Lower lobe of right lung (tissue), 2 donors: ENCODE results near the gene DEDD. TPM values are rescaled to one million over a fixed set of nuclear protein-coding genes. Genes with fewer than 3 reads are reported as not detected.

Experiments used
- ATAC-seq, 2 donors: fragments of 200-7000 bp; cut with Tn5 transposase; one replicate each; pipeline ENCODE4 v1.9.1; 2020 to 2022; ENCODE audit warnings: mild to moderate bottlenecking in 2 of 2, moderate library complexity in 2 of 2
- DNase-seq: peaks from one replicate; pipeline ENCODE4 v3.0.0-alpha.2; 2020
- H3K27ac ChIP-seq: fragments of 200-600 bp; one replicate; pipeline ENCODE4 v1.8.0; 2022
- H3K27me3 ChIP-seq: fragments of 200-600 bp; one replicate; pipeline ENCODE4 v1.8.0; 2022; ENCODE audit warnings: low read depth
- H3K36me3 ChIP-seq: fragments of 200-600 bp; one replicate; pipeline ENCODE4 v1.8.0; 2022; ENCODE audit warnings: mild to moderate bottlenecking
- H3K4me1 ChIP-seq: fragments of 200-600 bp; one replicate; pipeline ENCODE4 v1.8.0; 2022
- H3K4me3 ChIP-seq: fragments of 200-600 bp; one replicate; pipeline ENCODE4 v1.8.0; 2022; ENCODE audit warnings: mild to moderate bottlenecking
- H3K9me3 ChIP-seq: fragments of 200-600 bp; one replicate; pipeline ENCODE4 v1.8.0; 2022
- intact Hi-C: fragments of 100-400 bp; cut with DNase I; formaldehyde crosslinking; loops from one replicate; pipeline ENCODE4 v1.11.0; 2022
- long read RNA-seq: library from polyadenylated mRNA; unstranded; transcript quantifications from one replicate; pipeline ENCODE4 v2.0.0, GENCODE V29; 2021
- total RNA-seq: library from RNA; stranded (reverse); fragmentation: NEBNext Ultra II Directional; extraction: Animal tissue kit (Norgen Biotek cat#: 25700); gene quantifications from one replicate; pipeline ENCODE4 v1.2.1, GENCODE V29; 2021
- TF ChIP-seq, protein P1 (sequence below): fragments of 200-600 bp; IDR thresholded peaks from one replicate; pipeline ENCODE4 v1.8.0; 2022; ENCODE audit warnings: antibody characterized with exemption, mild to moderate bottlenecking
- donor health status: DM: no; HTN: yes; CAD: no; lungs with severe emphysema.

Gene DEDD, protein sequence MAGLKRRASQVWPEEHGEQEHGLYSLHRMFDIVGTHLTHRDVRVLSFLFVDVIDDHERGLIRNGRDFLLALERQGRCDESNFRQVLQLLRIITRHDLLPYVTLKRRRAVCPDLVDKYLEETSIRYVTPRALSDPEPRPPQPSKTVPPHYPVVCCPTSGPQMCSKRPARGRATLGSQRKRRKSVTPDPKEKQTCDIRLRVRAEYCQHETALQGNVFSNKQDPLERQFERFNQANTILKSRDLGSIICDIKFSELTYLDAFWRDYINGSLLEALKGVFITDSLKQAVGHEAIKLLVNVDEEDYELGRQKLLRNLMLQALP
- total RNA-seq = 38.3 TPM
- long read RNA-seq, transcript DEDD-203 (6 exons, 2,300 nt) = minor isoform, 11 of 44 reads
- long read RNA-seq, transcript DEDD-202 (6 exons, 2,345 nt) = major isoform, 22 of 44 reads
- long read RNA-seq, partial matches to known transcripts = 4 of 44 reads
- long read RNA-seq, other reads (novel, unspliced or antisense) = 6 of 44 reads

DNA sequence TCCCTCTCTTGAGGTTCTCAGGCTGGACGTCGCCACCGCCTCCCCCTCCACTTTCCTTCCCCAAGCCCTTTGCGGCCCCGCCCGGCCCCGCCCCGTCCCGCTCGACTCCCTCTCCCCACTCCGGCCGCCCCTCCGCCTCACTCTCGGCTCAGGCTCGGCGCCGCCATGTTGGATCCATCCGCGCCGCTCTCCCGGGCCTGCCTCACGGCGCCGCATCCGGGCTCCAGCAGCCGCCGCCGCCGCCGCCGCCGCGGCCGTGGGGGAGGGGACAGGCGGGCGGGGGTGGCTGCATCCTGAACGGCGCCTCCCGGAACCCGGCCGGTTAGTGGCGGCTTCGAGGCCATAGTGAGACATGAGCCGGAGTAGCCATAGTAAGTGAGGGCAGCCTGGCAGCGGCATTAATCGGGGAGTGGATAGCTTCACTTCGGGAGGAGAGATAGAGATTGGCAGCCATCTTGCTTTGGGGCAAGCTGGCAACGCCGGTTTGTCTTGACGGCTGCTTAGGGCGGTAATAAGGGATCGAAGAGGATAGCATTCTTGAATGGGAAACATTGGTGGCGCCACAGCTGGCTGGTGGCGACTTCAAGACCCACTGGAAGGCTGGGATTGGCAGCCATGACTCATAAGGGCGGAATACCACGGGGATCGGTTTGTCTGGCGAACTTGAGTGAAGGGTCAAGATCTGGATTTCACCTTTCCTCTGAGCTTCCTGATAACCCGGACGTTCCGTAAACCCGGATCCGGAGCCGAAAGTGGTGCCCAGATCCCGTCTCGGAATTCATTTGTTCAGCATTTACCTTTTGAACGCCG is at the start of gene DEDD:
Gene DEDD, minus strand, starts transcription at position 258 of the 810 bp plus-strand sequence. CDS start 8,205 bp downstream, outside the sequence.
- H3K4me3 ChIP-seq = peak within 1 kb of the TSS; percentile 71
- peak; percentile 96 for ATAC-seq
- intact Hi-C loops = no loop called here
- peaks cover 17% of the 10 kb centered on the region for H3K36me3 ChIP-seq
- no peaks in the 10 kb centered on the region for H3K9me3 ChIP-seq
- TF ChIP-seq, protein P1, sequence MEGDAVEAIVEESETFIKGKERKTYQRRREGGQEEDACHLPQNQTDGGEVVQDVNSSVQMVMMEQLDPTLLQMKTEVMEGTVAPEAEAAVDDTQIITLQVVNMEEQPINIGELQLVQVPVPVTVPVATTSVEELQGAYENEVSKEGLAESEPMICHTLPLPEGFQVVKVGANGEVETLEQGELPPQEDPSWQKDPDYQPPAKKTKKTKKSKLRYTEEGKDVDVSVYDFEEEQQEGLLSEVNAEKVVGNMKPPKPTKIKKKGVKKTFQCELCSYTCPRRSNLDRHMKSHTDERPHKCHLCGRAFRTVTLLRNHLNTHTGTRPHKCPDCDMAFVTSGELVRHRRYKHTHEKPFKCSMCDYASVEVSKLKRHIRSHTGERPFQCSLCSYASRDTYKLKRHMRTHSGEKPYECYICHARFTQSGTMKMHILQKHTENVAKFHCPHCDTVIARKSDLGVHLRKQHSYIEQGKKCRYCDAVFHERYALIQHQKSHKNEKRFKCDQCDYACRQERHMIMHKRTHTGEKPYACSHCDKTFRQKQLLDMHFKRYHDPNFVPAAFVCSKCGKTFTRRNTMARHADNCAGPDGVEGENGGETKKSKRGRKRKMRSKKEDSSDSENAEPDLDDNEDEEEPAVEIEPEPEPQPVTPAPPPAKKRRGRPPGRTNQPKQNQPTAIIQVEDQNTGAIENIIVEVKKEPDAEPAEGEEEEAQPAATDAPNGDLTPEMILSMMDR = no peak
- DNase-seq = peak; percentile 95
- H3K27me3 ChIP-seq = no peaks in the 10 kb centered on the region
- peaks cover 54% of the 10 kb centered on the region for H3K4me1 ChIP-seq
- H3K27ac ChIP-seq = peak within 1 kb of the TSS; percentile 96

DNA sequence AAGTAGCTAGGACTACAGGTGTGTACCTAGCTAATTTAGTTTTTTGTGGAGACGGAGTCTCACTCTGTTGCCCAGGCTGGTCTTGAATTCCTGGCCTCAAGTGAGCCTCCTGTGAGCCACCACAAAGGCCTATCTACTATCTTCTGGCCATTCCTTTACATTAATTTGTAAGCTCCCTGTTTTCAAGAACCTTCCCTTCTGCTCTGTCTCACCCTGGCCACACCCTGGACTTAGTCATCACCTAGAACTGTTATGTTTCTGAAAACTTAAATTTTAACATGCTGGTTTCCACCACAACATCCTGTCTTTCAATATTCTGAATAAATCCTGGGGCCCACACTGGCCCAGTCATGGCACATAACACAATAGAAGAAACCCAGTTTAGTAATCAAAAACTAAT is 49.7 kb upstream of the DEDD start:
- H3K4me1 ChIP-seq = peaks cover 56% of the 10 kb centered on the region
- H3K27me3 ChIP-seq = no peaks in the 10 kb centered on the region
- TF ChIP-seq, protein P1 = no peak
- intact Hi-C loops = no loop called here
- H3K4me3 ChIP-seq = no peak overlapping the region
- no peak for ATAC-seq
- H3K27ac ChIP-seq = peak overlapping the region; percentile 63
- H3K36me3 ChIP-seq = no peaks in the 10 kb centered on the region
- DNase-seq = no peak
- H3K9me3 ChIP-seq = no peaks in the 10 kb centered on the region

DNA sequence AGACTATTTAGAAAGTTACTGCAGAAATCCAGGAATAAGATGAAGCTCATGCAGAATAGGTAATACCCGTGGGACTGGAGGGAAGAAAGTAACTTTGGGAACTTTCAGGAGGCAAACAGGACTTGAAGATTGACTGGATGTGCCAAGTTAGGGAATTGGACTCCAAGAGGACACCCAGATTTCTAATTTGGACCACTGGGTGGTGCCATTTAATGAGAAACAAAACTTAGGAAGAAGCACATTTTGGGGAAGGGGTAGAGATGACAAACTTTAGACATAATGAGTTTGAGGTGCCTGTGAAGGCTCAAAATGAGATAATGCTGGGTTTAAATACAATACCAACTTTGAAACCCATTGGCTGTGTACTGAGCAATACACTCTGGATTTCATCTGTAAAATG is 48.2 kb upstream of the DEDD start:
- Histone ChIP-seq H3K4me3 (no peak overlapping the region), H3K27ac (no peak overlapping the region), H3K27me3 (no peaks in the 10 kb centered on the region), H3K4me1 (peaks cover 51% of the 10 kb centered on the region), H3K9me3 (no peaks in the 10 kb centered on the region), H3K36me3 (peaks cover 4% of the 10 kb centered on the region)
- DNase-seq = no peak
- TF ChIP-seq, protein P1 = peak; percentile 20
- intact Hi-C loops = no loop called here
- ATAC-seq = no peak

DNA sequence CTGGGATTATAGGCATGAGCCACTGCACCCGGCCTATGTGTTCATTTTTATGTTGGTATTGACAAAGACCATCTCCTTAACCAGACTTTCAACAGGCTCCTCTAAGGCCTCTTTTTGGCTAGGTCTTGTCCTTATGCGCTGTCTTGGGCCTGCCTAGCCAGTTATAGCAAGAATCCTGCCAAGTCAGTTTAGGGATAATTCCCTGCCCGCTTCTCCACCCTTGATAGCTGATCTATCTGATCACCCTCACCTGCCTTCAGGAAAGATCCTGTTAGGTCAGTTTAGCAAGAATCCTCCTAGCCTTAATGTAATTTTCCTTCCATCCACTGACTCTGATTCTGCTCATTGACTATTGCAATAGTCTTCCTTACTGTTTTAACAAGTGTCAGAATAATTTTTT is 47.2 kb upstream of the DEDD start:
- Histone ChIP-seq H3K9me3 (no peaks in the 10 kb centered on the region), H3K27ac (no peak overlapping the region), H3K27me3 (no peaks in the 10 kb centered on the region), H3K4me3 (no peak overlapping the region), H3K4me1 (peaks cover 44% of the 10 kb centered on the region), H3K36me3 (peaks cover 13% of the 10 kb centered on the region)
- intact Hi-C loops = no loop called here
- TF ChIP-seq, protein P1 = no peak
- ATAC-seq = no peak
- DNase-seq = no peak

DNA sequence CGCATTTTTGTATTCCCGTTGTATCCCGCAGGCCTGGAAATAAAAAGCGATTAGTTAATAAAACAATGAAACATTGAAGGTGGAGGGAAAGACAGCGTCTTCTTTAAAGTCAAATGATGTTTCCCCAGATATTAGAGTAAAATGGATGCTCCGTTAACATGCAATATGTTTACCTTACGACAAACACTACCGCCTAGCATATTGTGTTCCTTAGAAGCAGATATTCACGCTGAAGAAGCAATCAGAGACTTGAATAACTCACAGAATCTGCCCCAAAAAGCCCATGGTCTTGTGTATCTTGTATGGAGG is 45.4 kb upstream of the DEDD start:
- Histone ChIP-seq H3K4me3 (peak overlapping the region; percentile 80), H3K27me3 (no peaks in the 10 kb centered on the region), H3K36me3 (peaks cover 31% of the 10 kb centered on the region), H3K27ac (peak overlapping the region; percentile 91), H3K9me3 (no peaks in the 10 kb centered on the region), H3K4me1 (peaks cover 38% of the 10 kb centered on the region)
- no peak for DNase-seq
- intact Hi-C loops = no loop called here
- TF ChIP-seq, protein P1 = no peak
- ATAC-seq = no peak
